T-helper 22 cell (primary cell): ENCODE measurements around the gene SESN3.
"Not testable (repeated sequence)": the region's sequence is repeated elsewhere in the genome, so short reads cannot be mapped to it uniquely, and the experiment has no call there.

Experiments
- DNase-seq: peaks from one replicate; pipeline ENCODE4 v3.0.0-alpha.2; 2020; ENCODE audit warnings: low read depth

SESN3 gene

GRCh38 chr11:95218149-95218548 lies 12.9 kb downstream of the SESN3 start:
- DNase-seq: no peak

- DNase-seq: no peak
These were observed 18.4 kb downstream of the SESN3 start for GRCh38 chr11:95212609-95213008.

GRCh38 chr11:95209535-95209934 lies 21.5 kb downstream of the SESN3 start:
- DNase-seq: not testable (repeated sequence)

DNA sequence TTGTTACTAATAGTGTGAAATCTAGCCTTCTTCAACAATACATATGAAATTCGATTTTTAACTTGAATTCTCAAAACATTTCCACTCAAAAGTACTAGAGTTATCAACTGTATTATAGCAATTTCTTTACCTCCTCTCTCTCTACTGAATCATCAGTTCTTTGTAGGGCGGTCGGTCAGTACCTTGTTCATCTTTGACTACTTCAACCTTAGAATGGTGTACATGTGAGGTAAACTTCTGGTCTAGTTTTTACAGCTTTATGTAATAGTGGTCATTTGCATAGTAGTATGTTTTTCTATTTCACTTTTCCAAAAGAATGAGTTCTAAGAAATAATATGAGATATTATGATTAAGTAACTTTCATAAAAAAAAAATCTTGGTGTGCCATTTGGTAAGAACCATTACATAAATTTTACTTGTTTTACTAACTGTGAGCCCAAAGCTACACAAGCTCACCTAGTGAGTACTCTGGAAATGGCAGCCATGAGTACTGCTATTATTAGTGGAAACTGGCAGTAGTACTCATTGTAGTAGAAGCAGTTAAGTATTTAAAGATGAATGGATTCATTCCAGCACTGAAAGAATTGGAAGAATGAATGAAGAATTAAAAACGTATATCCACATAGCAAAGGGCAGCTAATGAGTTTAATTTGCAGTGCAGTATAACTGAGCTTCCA lies 30.1 kb downstream of the SESN3 start:
- no peak for DNase-seq

- no peak for DNase-seq
These were observed 35.2 kb downstream of the SESN3 start for GRCh38 chr11:95195831-95196230.

DNA sequence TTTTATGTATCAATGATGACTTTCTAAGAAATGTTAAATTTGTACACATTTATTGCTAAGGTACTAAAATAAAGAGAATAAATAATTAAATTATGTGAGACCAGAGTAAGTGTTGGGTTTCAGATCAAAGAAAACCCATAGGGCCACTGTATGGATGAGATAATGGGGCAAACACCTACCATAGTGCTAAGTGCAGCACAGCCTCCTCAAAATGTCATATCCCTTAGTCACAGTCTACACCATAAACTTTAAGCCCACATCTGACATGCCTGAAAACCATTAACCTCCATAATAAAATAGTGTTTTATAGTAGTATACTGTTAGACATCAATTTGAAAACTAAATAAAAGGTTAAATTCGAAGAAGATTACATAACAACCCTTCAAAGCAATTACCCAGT lies 37.5 kb downstream of the SESN3 start:
- DNase-seq: no peak

- no peak for DNase-seq
These were observed 38.3 kb downstream of the SESN3 start for GRCh38 chr11:95192717-95193116.

GRCh38 chr11:95187723-95188122 lies 43.3 kb downstream of the SESN3 start:
- DNase-seq: no peak

DNA sequence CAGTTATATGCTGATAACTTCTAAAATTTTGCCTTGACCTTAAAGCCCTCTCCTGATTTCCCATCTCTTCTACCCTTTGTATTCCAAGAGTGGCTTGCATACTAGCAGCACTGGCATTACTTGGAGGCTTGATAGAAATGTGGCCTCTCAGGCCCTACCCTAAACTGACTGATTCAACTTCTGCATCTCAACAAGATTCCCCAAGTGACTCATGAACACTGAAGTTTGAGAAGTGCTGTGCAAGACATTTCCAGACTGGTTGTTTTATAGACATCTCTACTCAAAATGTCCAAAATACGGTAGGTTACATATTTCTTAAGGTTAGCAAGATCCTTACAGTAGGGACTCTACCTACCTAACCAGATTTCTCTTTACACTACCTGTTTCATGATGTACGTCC lies 48.6 kb downstream of the SESN3 start:
- no peak for DNase-seq

DNA sequence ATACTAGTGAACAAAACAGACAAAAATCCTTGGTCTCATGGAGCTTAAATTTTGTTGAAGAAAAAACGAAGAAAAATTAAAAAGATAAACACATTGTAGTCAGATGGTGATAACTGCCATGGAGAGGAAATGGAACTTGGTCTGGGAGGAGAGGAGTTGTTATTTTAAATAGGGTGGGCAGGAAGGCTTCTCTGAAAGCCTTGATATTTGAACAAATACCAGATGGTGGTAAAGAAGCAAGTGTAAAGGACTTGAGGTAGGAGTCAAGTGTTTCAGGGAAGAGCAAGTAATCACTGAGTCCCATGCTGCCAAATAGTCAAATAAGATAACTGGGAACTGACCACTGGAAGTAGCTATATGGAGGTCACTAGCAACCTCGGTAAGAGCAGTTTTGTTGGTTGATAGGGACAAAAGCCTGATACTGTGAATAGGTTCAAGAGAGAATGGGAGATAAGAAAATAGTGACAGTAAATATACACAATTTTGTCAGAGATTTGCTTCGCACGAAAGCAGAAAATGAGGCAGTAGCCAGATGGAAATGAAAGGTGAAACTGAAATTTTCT lies 55.1 kb downstream of the SESN3 start:
- no peak for DNase-seq

DNA sequence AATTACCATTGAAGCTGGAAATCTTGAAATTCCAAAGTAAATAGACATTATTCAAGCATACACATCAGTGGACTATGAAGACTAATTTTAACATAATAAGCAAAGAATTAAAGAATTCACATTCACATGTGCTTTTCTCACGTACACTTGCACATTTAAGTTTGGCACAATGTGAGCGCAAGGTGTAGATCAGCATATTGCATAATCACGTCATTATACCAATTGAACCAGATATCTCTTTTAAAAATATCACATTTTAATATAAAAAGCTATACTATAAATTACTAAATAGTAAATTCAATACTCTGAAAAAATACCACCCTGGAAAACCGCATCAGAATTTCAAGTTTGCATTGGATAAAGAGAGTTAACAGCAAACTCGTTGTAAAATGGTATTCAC lies 60.7 kb downstream of the SESN3 start:
- DNase-seq: no peak

DNA sequence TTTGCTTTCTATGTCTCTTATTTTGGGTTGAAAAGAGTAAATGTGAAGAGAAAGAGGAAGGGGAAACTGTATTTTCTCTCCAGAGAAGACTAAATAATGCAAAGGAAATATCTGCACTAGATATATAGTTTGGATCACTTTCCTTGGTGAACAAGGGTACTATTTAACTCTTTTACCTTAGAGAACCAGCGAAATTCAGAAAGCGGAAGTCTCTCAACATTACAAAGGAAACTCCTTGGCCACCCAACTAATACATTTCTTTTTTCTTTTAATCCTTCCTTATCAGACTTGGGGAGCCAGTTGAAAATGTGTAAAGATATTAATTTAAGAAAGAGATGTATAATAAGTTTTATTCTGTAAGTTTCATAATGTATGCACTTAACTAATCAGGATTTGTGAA lies 64.2 kb downstream of the SESN3 start:
- no peak for DNase-seq

GRCh38 chr11:95165638-95166037 lies 65.4 kb downstream of the SESN3 start:
- no peak for DNase-seq

GRCh38 chr11:95163106-95163505 lies 67.9 kb downstream of the SESN3 start:
- no peak for DNase-seq

DNA sequence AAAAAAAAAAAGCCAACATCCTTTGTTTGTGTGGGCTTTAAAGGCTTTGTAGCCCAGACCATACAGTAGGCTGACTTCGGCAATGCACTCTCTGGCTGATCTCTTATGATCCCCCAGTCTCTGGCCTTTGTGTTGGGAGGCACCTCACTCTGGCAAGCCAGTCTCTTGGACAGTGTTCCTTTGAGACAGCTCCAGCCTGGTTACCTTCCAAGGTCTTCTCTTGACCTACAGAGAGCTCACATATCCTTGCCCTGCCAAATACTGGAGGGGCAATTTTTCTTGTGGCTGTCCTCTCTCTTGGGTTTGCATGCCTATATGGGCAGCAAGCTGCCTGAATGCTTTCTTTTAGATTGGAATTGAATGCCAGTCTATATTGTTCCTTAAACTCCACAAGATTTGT lies 69.8 kb downstream of the SESN3 start:
- no peak for DNase-seq

DNA sequence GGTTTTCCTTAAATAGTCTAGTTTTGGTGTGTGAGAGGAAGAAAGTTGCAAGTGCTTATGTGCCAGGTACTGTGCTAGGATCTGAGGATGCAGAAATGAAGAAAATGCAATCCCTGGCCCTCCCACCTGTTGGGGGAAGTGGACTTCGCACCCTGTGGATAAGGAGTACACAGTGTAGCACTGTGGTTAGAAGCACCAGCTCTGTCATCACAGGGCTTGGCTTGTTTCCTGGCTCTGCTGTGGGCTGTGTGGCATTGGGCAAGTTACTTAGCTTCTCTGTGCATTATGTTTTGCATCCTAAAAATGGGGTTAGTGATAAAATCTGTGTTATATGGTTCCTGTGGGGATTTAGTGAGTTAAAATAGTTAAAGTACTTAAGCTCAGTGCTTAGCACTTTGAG lies 73.2 kb downstream of the SESN3 start:
- DNase-seq: no peak

DNA sequence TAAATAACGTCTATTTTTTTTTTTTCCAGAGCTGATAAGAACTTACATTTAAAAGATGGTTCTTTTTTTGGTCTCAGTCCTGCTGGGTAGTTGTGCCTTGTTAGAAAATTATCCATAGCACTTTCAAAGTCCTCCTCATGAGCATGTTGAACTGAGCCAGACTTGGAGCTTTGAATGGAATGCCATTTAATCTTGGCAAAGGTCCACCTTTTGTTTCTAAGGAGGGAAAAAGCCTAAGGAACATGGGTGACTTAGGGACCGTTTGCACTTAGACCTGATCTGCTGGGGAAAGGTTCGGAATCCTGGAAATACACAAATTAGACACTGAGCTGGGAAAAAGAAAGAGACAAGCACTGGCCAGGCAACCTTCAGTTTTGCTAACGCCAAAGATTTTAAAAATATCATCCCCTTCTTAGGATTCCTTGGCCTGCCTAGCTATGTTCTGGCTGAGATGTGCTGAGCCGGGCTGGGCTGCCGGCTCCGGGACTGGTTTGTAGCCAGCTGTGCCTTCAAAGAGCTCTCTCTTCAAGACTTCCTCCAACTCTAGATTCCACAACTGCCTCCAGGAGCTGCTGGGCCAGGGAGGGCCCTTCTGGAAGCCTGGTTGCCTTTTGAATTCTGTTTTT lies 74.0 kb downstream of the SESN3 start:
- DNase-seq: no peak

- no peak for DNase-seq
These were observed 74.8 kb downstream of the SESN3 start for GRCh38 chr11:95156133-95156721.

GRCh38 chr11:95155385-95155784 lies 75.6 kb downstream of the SESN3 start:
- no peak for DNase-seq

DNA sequence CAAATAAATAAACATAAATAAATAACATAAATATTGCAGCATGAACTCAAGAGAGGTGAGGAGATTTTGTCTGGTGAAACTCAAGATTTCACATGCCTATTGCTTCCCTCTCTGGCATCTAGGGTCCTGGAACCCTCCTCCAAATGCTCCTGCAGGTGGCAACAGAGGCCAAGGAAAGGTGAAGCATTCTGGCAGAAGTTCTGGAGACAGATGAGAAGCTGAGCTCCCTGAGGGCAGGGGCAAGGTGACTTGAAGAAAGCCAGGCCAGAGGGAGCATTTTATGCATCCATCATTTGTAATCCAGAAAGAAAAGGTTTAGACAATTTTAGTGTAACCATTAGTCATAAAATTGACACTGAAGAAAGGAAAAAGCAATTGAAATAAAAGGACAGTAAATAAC lies 76.5 kb downstream of the SESN3 start:
- no peak for DNase-seq

DNA sequence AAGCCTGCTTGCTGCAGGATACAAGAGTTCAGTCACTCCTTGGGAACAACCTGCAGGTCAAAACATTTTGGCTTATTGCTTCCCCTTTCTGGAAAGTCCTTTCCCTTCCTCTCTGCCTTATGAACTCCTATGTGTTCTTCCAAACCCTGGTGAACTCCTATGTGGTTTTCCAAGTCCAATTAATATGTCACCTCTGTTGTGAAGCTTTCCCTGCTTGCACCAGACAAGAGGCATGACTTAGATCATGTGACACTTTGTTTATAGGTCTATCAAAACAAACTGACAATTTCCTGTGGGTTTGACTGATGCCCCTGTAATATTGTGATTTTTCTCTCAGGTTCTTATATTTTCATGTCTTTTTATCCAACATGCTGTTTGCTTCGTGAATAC lies 77.2 kb downstream of the SESN3 start:
- DNase-seq: no peak

DNA sequence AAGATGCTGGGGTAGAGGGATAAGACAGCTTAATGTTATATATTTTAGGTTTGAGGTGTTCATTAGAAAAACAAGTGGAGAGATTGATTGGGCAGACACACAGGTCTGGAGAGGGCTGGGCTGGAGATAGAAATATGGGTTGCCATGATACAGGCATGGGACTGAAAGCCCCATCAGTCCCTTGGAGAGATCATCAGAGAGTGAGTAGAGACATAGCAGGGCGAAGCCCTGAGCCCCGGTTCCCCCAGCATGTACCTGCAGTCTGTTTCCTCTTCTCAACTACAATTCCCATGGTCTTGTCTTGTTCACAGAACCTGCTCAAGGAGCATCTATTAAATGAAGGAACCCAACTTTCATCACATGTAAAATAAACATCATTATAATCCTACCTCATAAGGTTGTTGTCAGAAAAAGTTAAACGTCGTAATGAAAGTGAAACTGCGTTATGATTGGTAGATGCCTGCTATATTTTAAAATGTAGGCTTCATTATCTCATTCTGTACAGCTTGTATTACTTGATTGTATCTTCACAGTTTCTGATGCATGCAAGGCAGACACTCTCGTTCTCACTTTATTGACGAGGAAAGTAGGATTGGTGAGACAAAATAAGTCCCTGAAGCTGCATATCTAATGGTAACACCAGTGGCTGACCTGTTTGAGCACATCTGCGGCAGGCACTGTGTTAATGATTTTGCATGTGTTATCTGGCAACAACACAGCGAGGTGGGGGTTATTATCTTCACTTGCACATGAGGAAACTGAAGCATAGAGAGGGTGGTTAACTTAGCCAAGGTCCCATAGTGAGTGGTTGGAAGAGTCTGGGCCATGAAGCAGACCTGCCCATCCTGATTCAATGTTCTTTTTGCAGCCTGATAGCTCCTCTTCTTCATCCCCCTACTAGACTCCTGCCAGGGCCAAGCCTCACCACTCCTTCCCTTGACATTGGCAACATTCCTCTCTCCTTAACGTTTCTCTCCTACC lies 77.8 kb downstream of the SESN3 start:
- no peak for DNase-seq
